Glutamatergic neuron (in vitro differentiated cells): ENCODE data around the gene FUS. TPM values are rescaled to one million over a fixed set of nuclear protein-coding genes. Genes with fewer than 3 reads are reported as not detected.
A peak's percentile ranks its signal among the peaks of the same experiment; 100 is the strongest.

ENCODE experiments used
- DNase-seq: peaks from one replicate; pipeline ENCODE4 v3.0.0; 2022
- H3K27ac Mint-ChIP-seq: one replicate; pipeline ENCODE4 v1.8.0; 2020; ENCODE audit warnings: mild to moderate bottlenecking, mixed read lengths, inconsistent platforms; ENCODE audit not compliant: unreplicated experiment
- H3K27me3 Mint-ChIP-seq: one replicate; pipeline ENCODE4 v1.8.0; 2020; ENCODE audit warnings: mild to moderate bottlenecking, moderate library complexity, mixed read lengths, inconsistent platforms; ENCODE audit not compliant: unreplicated experiment
- H3K36me3 Mint-ChIP-seq: one replicate; pipeline ENCODE4 v1.8.0; 2020; ENCODE audit warnings: mild to moderate bottlenecking, mixed read lengths, inconsistent platforms; ENCODE audit not compliant: unreplicated experiment
- H3K4me1 Mint-ChIP-seq: one replicate; pipeline ENCODE4 v1.8.0; 2020; ENCODE audit warnings: mild to moderate bottlenecking, low read depth, mixed read lengths, inconsistent platforms; ENCODE audit not compliant: unreplicated experiment
- H3K4me3 Mint-ChIP-seq: one replicate; pipeline ENCODE4 v1.8.0; 2020; ENCODE audit warnings: mild to moderate bottlenecking, mixed read lengths, inconsistent platforms; ENCODE audit not compliant: unreplicated experiment
- H3K9me3 Mint-ChIP-seq: one replicate; pipeline ENCODE4 v1.8.0; 2020; ENCODE audit warnings: mild to moderate bottlenecking, moderate library complexity, mixed read lengths, inconsistent platforms; ENCODE audit not compliant: unreplicated experiment
- total RNA-seq: library from RNA; stranded (reverse); fragmentation: NEBNext Ultra II Directional; extraction: Animal tissue kit (Norgen Biotek cat#: 25700); gene quantifications from one replicate; pipeline ENCODE4 v1.2.1, GENCODE V29; 2021; ENCODE audit not compliant: unreplicated experiment
- TF ChIP-seq, protein P1 (sequence below): fragments of 200-600 bp; sonication (generic); IDR thresholded peaks from one replicate; pipeline ENCODE4 v1.5.0; 2021; ENCODE audit not compliant: partially characterized antibody, unreplicated experiment

Gene FUS
- total RNA-seq, 1 donor from 2014 or later, result 473 TPM

GRCh38 chr16:31215287-31216162, 35.6 kb downstream of the FUS start:
- Mint-ChIP-seq H3K9me3 (peaks cover 2% of the 10 kb centered on the region), H3K4me3 (peak overlapping the region; percentile 88), H3K27me3 (peaks cover 29% of the 10 kb centered on the region), H3K4me1 (peaks cover 3% of the 10 kb centered on the region), H3K27ac (no peak overlapping the region), H3K36me3 (no peaks in the 10 kb centered on the region)
- DNase-seq, result peak; percentile 34
- TF ChIP-seq, protein P1, sequence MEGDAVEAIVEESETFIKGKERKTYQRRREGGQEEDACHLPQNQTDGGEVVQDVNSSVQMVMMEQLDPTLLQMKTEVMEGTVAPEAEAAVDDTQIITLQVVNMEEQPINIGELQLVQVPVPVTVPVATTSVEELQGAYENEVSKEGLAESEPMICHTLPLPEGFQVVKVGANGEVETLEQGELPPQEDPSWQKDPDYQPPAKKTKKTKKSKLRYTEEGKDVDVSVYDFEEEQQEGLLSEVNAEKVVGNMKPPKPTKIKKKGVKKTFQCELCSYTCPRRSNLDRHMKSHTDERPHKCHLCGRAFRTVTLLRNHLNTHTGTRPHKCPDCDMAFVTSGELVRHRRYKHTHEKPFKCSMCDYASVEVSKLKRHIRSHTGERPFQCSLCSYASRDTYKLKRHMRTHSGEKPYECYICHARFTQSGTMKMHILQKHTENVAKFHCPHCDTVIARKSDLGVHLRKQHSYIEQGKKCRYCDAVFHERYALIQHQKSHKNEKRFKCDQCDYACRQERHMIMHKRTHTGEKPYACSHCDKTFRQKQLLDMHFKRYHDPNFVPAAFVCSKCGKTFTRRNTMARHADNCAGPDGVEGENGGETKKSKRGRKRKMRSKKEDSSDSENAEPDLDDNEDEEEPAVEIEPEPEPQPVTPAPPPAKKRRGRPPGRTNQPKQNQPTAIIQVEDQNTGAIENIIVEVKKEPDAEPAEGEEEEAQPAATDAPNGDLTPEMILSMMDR, result no peak

DNA sequence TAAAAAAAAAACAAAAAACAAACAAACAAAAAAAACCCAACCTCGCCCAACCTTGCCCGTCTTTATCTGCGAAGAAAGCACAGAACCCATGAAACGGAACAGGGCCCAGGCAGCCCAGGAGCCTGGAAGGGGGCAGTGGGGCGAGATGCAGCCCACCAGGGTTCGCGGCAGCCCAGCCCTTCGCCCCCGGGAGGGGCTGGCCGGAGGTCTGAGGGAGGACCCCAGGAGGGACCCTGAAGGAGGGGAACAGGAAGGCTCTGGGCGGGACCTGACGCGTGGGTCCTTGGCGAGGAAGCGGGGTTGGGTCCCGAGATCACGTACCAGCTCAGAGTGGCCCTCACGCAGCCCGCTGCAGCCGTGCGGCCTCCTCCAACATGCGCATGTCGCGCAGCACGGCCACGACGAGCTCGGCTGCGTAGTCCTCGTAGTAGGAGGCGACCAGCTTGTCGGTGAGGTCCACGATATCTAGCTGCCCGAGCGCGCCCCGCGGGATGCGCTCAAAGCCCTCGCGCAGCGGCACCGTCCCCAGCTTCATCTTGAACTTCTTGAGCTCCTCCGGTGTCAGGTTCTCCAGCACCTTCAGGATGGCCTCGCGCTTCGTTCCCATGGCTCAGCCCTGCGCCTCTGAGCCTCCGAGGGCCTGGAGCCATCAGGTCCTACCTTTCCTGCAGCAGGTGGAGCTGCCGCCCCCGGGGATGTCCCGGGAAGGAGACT, 36.6 kb downstream of the FUS start, which contains the start of gene PYDC1:
TSS of gene PYDC1 (minus strand) at position 714 of the 714 bp plus-strand sequence. CDS start at position 607, 107 bp downstream.
- peak; percentile 32 for DNase-seq
- Mint-ChIP-seq H3K4me3 (peak within 1 kb of the TSS; percentile 80), H3K27ac (no peak within 1 kb of the TSS), H3K36me3 (no peaks in the 10 kb centered on the region), H3K27me3 (peaks cover 36% of the 10 kb centered on the region), H3K9me3 (peaks cover 5% of the 10 kb centered on the region), H3K4me1 (peaks cover 3% of the 10 kb centered on the region)
- TF ChIP-seq, protein P1, result no peak

DNA sequence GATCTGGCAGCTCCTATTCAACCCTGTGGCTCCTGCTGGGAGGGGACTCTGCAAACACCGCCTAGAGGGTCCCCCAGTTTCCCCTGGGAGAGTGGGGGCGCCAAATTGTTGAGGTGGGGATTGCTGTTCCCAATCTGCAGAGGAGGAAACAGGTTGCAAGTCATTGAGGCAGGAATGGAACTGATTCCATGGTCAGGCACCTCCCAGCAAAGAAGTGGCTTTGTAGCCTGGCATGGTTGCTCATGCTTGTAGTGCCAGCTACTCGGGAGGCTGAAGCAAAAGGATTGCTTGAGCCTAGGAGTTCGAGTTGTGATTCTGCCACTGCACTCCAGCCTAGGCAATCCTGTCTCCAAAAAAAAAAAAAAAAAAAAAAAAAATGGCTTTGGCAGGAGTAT, 37.2 kb downstream of the FUS start:
- peaks cover 36% of the 10 kb centered on the region for H3K27me3 Mint-ChIP-seq
- H3K36me3 Mint-ChIP-seq, result no peaks in the 10 kb centered on the region
- H3K4me1 Mint-ChIP-seq, result peaks cover 3% of the 10 kb centered on the region
- H3K9me3 Mint-ChIP-seq, result peaks cover 5% of the 10 kb centered on the region
- TF ChIP-seq, protein P1, result no peak
- H3K27ac Mint-ChIP-seq, result no peak overlapping the region
- no peak overlapping the region for H3K4me3 Mint-ChIP-seq
- DNase-seq, result no peak

- H3K4me3 Mint-ChIP-seq, result no peak overlapping the region
- no peak overlapping the region for H3K27ac Mint-ChIP-seq
- DNase-seq, result no peak
- H3K27me3 Mint-ChIP-seq, result peaks cover 23% of the 10 kb centered on the region
- H3K36me3 Mint-ChIP-seq, result no peaks in the 10 kb centered on the region
- H3K4me1 Mint-ChIP-seq, result peaks cover 3% of the 10 kb centered on the region
- TF ChIP-seq, protein P1, result no peak
- H3K9me3 Mint-ChIP-seq, result peaks cover 4% of the 10 kb centered on the region
Observed at GRCh38 chr16:31219154-31219741, 39.3 kb downstream of the FUS start.
